K562 (cell line): ENCODE results near the gene GLE1. TPM values are rescaled to one million over a fixed set of nuclear protein-coding genes. Genes with fewer than 3 reads are reported as not detected.

Experiments
- CCAR2 ChIP-seq: fragments of 200-400 bp; formaldehyde crosslinking; IDR thresholded peaks from 2 replicates; pipeline ENCODE4 v1.6.1; 2017; ENCODE audit warnings: mild to moderate bottlenecking, low read depth, low read length
- RBM15 ChIP-seq: fragments of 200-400 bp; formaldehyde crosslinking; IDR thresholded peaks from 2 replicates; pipeline ENCODE4 v1.6.1; 2018; ENCODE audit warnings: mild to moderate bottlenecking, low read length, moderate library complexity; ENCODE audit not compliant: insufficient read depth
- RCOR1 ChIP-seq, 2 experiments: IDR thresholded peaks; 2 replicates each; pipeline ENCODE4 v1.6.1; 2012; ENCODE audit warnings: low read depth in 2 of 2, low read length in 2 of 2, borderline replicate concordance in 1 of 2, improper control_type of control experiment in 1 of 2
- SAP30 ChIP-seq: fragments of 200-600 bp; sonication (generic); IDR thresholded peaks from 2 replicates; pipeline ENCODE4 v1.6.1; 2012; ENCODE audit warnings: borderline replicate concordance, low read depth, mild to moderate bottlenecking, moderate library complexity, low read length, control low read depth, inconsistent platforms; ENCODE audit not compliant: insufficient read depth, poor library complexity, severe bottlenecking
- ZBTB7A ChIP-seq: IDR thresholded peaks from 2 replicates; pipeline ENCODE4 v1.6.1; 2011; ENCODE audit warnings: low read depth, mild to moderate bottlenecking, low read length, moderate library complexity, borderline replicate concordance; ENCODE audit not compliant: control insufficient read depth
- ZNF717 ChIP-seq: fragments of 250-450 bp; sonication (Bioruptor Pico); IDR thresholded peaks from 2 replicates; pipeline ENCODE4 v1.5.0; 2021
- ZNF778 ChIP-seq: fragments of 450-650 bp; formaldehyde crosslinking; IDR thresholded peaks from 2 replicates; pipeline ENCODE4 v1.4.0; 2020; ENCODE audit warnings: mild to moderate bottlenecking, moderate library complexity
- polyA plus RNA-seq, 8 experiments: library from polyadenylated mRNA; depleted of rRNA in 4 of 8; stranded (reverse) in 5 of 8; unstranded in 3 of 8; fragments of >200 nt; fragmentation: Nextera tagmentation in 2 of 8; fragmentation: Illumina TruSeq in 1 of 8; extraction: Ambion mirVana in 2 of 8; extraction: Trizol in 1 of 8; gene quantifications; 2 replicates each; pipeline versions ENCODE4 v1.2.1 to v1.2.3, GENCODE V29; 2011 to 2014; ENCODE audit warnings: inconsistent platforms in 1 of 8, missing spikeins in 1 of 8
- total RNA-seq, 7 experiments: library from RNA; depleted of rRNA in 6 of 7; stranded (reverse); fragments of >200 nt in 6 of 7; fragmentation: Illumina TruSeq in 2 of 7; extraction: Trizol in 2 of 7; gene quantifications; 2 replicates each; pipeline versions ENCODE4 v1.2.1 to v1.2.3, GENCODE V29; 2011 to 2021; ENCODE audit warnings: low replicate concordance in 1 of 7
- TF ChIP-seq, protein P1 (sequence below): fragments of 250-450 bp; sonication (Bioruptor Pico); IDR thresholded peaks from 2 replicates; pipeline ENCODE4 v1.4.0; 2020
- TF ChIP-seq, protein P2 (sequence below): sonication (generic); formaldehyde crosslinking; IDR thresholded peaks from 2 replicates; pipeline ENCODE4 v1.9.0; 2022; ENCODE audit warnings: mild to moderate bottlenecking, missing genetic modification reagents
- TF ChIP-seq, protein P3 (sequence below), 2 experiments: fragments of 450-650 bp; IDR thresholded peaks; 2 replicates each; pipeline ENCODE4 v1.6.1; 2016; ENCODE audit warnings: mild to moderate bottlenecking in 2 of 2, borderline replicate concordance in 1 of 2, low read depth in 1 of 2, moderate library complexity in 1 of 2

GLE1 gene
- total and polyA plus RNA-seq, 9 of the 15 experiments (the other 6 are each of a cell fraction or from before 2014, with no cell fraction given) = 15.9 to 44.8 (median 37.6) TPM

DNA sequence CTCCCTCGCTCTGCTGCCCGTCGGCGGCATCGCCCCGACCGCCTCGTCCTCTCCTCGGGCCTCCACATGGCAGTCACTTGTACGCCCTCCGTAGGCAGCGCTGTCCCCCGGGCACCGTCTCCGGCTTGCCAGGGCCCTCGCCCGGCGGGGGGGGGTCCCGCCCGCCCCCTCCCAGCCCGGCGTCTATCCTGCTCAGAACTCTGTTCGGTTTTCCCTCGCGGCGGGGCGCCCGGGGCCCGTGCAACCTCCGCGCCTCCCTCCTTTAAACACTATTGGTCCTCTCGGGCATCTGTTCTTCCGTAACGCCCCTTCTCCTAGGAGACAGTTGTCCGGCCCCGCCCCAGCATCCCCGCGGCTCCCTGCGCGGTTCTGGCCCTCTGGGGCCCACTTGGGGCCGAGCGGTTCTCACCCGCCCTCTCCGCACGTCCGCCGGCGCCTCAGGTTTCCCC lies 47.9 kb upstream of the GLE1 start (continued):
- TF ChIP-seq, protein P1, sequence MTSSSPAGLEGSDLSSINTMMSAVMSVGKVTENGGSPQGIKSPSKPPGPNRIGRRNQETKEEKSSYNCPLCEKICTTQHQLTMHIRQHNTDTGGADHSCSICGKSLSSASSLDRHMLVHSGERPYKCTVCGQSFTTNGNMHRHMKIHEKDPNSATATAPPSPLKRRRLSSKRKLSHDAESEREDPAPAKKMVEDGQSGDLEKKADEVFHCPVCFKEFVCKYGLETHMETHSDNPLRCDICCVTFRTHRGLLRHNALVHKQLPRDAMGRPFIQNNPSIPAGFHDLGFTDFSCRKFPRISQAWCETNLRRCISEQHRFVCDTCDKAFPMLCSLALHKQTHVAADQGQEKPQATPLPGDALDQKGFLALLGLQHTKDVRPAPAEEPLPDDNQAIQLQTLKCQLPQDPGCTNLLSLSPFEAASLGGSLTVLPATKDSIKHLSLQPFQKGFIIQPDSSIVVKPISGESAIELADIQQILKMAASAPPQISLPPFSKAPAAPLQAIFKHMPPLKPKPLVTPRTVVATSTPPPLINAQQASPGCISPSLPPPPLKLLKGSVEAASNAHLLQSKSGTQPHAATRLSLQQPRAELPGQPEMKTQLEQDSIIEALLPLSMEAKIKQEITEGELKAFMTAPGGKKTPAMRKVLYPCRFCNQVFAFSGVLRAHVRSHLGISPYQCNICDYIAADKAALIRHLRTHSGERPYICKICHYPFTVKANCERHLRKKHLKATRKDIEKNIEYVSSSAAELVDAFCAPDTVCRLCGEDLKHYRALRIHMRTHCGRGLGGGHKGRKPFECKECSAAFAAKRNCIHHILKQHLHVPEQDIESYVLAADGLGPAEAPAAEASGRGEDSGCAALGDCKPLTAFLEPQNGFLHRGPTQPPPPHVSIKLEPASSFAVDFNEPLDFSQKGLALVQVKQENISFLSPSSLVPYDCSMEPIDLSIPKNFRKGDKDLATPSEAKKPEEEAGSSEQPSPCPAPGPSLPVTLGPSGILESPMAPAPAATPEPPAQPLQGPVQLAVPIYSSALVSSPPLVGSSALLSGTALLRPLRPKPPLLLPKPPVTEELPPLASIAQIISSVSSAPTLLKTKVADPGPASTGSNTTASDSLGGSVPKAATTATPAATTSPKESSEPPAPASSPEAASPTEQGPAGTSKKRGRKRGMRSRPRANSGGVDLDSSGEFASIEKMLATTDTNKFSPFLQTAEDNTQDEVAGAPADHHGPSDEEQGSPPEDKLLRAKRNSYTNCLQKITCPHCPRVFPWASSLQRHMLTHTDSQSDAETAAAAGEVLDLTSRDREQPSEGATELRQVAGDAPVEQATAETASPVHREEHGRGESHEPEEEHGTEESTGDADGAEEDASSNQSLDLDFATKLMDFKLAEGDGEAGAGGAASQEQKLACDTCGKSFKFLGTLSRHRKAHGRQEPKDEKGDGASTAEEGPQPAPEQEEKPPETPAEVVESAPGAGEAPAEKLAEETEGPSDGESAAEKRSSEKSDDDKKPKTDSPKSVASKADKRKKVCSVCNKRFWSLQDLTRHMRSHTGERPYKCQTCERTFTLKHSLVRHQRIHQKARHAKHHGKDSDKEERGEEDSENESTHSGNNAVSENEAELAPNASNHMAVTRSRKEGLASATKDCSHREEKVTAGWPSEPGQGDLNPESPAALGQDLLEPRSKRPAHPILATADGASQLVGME (CRISPR knock-in tag) = 0 out of 2 replicates have a peak, but pooled peaks have one; percentile 12
- TF ChIP-seq, protein P2, sequence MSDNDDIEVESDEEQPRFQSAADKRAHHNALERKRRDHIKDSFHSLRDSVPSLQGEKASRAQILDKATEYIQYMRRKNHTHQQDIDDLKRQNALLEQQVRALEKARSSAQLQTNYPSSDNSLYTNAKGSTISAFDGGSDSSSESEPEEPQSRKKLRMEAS (CRISPR knock-in tag) = 0 out of 2 replicates have a peak, but pooled peaks have one; percentile 31
- TF ChIP-seq ZNF778 (CRISPR knock-in tag) = no peak
- no peak for TF ChIP-seq ZNF717 (CRISPR knock-in tag)
- TF ChIP-seq CCAR2 = no peak
- TF ChIP-seq, protein P3, sequence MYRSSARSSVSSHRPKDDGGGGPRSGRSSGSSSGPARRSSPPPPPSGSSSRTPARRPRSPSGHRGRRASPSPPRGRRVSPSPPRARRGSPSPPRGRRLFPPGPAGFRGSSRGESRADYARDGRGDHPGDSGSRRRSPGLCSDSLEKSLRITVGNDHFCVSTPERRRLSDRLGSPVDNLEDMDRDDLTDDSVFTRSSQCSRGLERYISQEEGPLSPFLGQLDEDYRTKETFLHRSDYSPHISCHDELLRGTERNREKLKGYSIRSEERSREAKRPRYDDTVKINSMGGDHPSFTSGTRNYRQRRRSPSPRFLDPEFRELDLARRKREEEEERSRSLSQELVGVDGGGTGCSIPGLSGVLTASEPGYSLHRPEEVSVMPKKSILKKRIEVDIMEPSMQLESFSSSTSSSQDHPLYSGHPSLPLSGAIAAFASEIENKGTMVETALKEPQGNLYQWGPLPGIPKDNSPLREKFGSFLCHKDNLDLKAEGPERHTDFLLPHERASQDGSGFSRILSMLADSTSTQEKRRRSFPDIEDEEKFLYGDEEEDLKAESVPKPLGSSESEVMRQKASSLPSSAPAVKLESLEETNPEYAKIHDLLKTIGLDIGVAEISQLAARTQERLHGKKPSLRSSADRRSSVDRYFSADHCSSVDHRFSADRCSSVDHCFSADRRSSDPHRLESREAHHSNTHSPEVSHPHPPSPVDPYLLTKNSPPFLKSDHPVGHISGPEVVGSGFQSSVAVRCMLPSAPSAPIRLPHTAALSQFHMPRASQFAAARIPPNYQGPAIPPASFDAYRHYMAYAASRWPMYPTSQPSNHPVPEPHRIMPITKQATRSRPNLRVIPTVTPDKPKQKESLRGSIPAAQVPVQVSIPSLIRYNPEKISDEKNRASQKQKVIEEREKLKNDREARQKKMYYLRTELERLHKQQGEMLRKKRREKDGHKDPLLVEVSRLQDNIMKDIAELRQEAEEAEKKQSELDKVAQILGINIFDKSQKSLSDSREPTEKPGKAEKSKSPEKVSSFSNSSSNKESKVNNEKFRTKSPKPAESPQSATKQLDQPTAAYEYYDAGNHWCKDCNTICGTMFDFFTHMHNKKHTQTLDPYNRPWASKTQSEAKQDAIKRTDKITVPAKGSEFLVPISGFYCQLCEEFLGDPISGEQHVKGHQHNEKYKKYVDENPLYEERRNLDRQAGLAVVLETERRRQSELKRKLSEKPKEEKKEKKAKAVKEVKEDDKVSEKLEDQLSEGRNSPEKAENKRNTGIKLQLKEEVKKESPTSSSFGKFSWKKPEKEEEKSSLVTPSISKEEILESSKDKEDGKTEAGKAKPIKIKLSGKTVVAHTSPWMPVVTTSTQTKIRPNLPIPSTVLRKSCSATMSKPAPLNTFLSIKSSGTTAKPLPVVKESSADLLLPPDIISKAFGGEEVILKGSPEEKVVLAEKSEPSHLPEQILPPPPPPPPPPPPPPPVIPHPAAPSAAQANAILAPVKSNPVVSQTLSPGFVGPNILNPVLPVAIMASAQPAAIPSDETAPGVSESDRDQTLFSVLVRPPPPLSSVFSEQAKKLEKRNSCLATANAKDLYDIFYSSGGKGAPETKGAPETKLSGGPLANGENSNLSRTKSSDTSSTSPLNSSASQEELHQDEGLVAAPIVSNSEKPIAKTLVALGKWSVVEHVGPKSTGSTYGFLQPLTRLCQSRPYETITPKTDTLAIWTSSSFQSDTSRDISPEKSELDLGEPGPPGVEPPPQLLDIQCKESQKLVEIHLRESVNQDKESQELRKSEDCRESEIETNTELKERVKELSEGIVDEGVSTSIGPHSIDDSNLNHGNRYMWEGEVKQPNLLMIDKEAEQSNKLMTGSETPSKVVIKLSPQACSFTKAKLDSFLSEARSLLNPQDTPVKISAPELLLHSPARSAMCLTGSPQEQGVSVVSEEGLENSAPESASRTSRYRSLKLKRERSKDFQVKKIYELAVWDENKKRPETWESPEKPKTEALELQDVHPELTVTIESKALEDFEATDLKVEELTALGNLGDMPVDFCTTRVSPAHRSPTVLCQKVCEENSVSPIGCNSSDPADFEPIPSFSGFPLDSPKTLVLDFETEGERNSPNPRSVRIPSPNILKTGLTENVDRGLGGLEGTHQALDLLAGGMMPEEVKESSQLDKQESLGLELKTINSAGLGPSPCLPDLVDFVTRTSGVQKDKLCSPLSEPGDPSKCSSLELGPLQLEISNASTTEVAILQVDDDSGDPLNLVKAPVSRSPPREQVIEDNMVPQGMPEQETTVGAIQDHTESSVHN (IDR thresholded peaks at IDR 0.05; ENCODE audit: borderline replicate concordance in 1 of 2, low read depth in 1 of 2) = no peak
- peak; percentile 7 for TF ChIP-seq SAP30
- peak in 1 of 2 experiments; percentile 58; a peak in 2 of 4 replicates for TF ChIP-seq RCOR1 (IDR thresholded peaks at IDR 0.05; ENCODE audit: borderline replicate concordance in 1 of 2, low read depth in 2 of 2, low read length in 2 of 2)
- TF ChIP-seq ZBTB7A = no peak; the same call in 1 of the 2 replicates
- no peak for TF ChIP-seq RBM15
